ENCODE measurements around the gene PRAMEF17.
"Not testable (repeated sequence)": the region's sequence is repeated elsewhere in the genome, so short reads cannot be mapped to it uniquely, and the experiment has no call there.

The PRAMEF17 gene

DNA sequence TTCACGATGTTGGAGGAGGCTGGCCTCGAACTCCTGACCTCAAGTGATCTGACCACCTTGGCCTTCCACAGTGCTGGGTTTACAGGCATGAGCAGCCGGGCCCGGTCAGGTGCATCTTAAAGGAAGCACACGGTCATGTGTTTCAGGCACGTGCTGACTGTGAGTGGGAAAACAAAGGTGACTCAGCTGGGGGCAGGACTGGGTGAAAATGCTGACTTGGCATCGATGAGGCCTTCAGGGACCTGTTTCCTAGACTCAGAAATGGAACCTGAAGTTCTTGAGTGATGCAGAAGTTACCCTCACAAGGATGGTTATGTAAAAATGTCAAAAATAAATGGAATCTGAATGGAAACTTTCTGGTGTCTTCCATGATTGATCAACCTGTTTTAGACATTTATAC is 3.6 kb downstream of the PRAMEF17 start:
- not testable (repeated sequence) for H3K4me2 ChIP-seq (ENCODE audit: insufficient read depth, low read length); H3K36me3 ChIP-seq (ENCODE audit: insufficient read depth, low read length); H3K4me1 ChIP-seq (ENCODE audit: insufficient read depth, low read length); H2AFZ ChIP-seq (ENCODE audit: low read depth, low read length); DNase-seq; H3K79me2 ChIP-seq (ENCODE audit: insufficient read depth, low read length); H3K27me3 ChIP-seq (ENCODE audit: insufficient read depth, low read length, poor library complexity); H3K9me3 ChIP-seq (ENCODE audit: insufficient read depth, low read length, severe bottlenecking); H3K27ac ChIP-seq (ENCODE audit: low read length); H3K4me3 ChIP-seq (ENCODE audit: low read depth in 1 of 2, low read length in 2 of 2); H3K9ac ChIP-seq (ENCODE audit: low read depth, low read length); ATAC-seq (ENCODE audit: insufficient read depth, low read depth); H4K20me1 ChIP-seq (ENCODE audit: insufficient read depth, low read length)

DNA sequence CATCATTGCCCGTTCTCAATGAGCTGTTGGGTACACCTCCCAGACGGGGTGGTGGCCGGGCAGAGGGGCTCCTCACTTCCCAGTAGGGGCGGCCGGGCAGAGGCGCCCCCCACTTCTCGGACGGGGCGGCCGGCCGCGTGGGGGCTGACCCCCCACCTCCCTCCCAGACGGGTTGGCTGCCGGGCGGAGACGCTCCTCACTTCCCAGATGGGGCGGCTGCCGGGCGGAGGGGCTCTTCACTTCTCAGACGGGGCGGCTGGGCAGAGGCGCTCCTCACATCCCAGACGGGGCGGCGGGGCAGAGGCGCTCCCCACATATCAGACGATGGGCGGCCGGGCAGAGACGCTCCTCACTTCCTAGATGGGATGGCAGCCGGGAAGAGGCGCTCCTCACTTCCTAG is 5.3 kb downstream of the PRAMEF17 start:
- ATAC-seq (ENCODE audit: insufficient read depth, low read depth); DNase-seq; H2AFZ ChIP-seq (ENCODE audit: low read depth, low read length); H3K27me3 ChIP-seq (ENCODE audit: insufficient read depth, low read length, poor library complexity); H3K27ac ChIP-seq (ENCODE audit: low read length); H3K4me3 ChIP-seq (ENCODE audit: low read depth in 1 of 2, low read length in 2 of 2); H3K4me1 ChIP-seq (ENCODE audit: insufficient read depth, low read length); H3K4me2 ChIP-seq (ENCODE audit: insufficient read depth, low read length); H3K36me3 ChIP-seq (ENCODE audit: insufficient read depth, low read length); H4K20me1 ChIP-seq (ENCODE audit: insufficient read depth, low read length); H3K9me3 ChIP-seq (ENCODE audit: insufficient read depth, low read length, severe bottlenecking); H3K9ac ChIP-seq (ENCODE audit: low read depth, low read length); H3K79me2 ChIP-seq (ENCODE audit: insufficient read depth, low read length): not testable (repeated sequence)

DNA sequence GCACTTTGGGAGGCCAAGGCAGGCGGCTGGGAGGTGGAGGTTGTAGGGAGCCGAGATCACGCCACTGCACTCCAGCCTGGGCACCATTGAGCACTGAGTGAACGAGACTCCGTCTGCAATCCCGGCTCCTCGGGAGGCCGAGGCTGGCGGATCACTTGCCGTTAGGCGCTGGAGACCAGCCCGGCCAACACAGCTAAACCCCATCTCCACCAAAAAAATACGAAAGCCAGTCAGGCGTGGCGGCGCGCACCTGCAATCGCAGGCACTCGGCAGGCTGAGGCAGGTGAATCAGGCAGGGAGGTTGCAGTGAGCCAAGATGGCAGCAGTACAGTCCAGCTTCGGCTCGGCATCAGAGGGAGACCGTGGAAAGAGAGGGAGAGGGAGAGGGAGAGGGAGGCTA is 5.9 kb downstream of the PRAMEF17 start:
- H4K20me1 ChIP-seq (ENCODE audit: insufficient read depth, low read length); H3K36me3 ChIP-seq (ENCODE audit: insufficient read depth, low read length); H3K79me2 ChIP-seq (ENCODE audit: insufficient read depth, low read length); H2AFZ ChIP-seq (ENCODE audit: low read depth, low read length); H3K4me2 ChIP-seq (ENCODE audit: insufficient read depth, low read length); H3K9me3 ChIP-seq (ENCODE audit: insufficient read depth, low read length, severe bottlenecking); DNase-seq; H3K4me3 ChIP-seq (ENCODE audit: low read depth in 1 of 2, low read length in 2 of 2); H3K9ac ChIP-seq (ENCODE audit: low read depth, low read length); H3K27ac ChIP-seq (ENCODE audit: low read length); H3K4me1 ChIP-seq (ENCODE audit: insufficient read depth, low read length); H3K27me3 ChIP-seq (ENCODE audit: insufficient read depth, low read length, poor library complexity); ATAC-seq (ENCODE audit: insufficient read depth, low read depth): not testable (repeated sequence)

DNA sequence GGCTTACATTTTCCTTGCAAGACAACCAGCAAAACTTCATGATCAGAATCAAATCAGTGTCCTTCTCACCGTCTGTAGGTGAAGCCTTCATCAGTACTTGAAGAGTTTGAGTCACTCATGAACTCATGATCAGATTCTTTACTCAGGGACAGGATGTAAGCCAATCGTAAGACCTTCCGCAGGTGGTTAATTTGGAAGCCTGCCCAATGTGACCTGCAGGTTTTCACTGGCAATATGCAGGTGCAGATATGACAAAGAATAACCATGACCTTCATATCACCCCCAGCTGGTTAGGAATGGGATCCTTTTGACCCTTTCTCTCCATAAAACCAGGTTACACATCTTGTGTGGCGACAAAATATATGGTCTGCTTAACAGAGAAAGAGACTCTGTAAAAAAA is 18.4 kb downstream of the PRAMEF17 start:
- no peak overlapping the region for H2AFZ ChIP-seq (ENCODE audit: low read depth, low read length)
- no peak for DNase-seq
- no peaks in the 10 kb centered on the region for H3K79me2 ChIP-seq (ENCODE audit: insufficient read depth, low read length)
- H3K4me2 ChIP-seq (ENCODE audit: insufficient read depth, low read length), result no peak overlapping the region
- ATAC-seq (ENCODE audit: insufficient read depth, low read depth), result no peak
- H4K20me1 ChIP-seq (ENCODE audit: insufficient read depth, low read length), result no peaks in the 10 kb centered on the region
- no peak overlapping the region for H3K9ac ChIP-seq (ENCODE audit: low read depth, low read length)
- no peak for TF ChIP-seq EZH2 (IDR thresholded peaks at IDR 0.05; ENCODE audit: borderline replicate concordance, low read depth, low read length, severe bottlenecking)
- TF ChIP-seq, protein P1, sequence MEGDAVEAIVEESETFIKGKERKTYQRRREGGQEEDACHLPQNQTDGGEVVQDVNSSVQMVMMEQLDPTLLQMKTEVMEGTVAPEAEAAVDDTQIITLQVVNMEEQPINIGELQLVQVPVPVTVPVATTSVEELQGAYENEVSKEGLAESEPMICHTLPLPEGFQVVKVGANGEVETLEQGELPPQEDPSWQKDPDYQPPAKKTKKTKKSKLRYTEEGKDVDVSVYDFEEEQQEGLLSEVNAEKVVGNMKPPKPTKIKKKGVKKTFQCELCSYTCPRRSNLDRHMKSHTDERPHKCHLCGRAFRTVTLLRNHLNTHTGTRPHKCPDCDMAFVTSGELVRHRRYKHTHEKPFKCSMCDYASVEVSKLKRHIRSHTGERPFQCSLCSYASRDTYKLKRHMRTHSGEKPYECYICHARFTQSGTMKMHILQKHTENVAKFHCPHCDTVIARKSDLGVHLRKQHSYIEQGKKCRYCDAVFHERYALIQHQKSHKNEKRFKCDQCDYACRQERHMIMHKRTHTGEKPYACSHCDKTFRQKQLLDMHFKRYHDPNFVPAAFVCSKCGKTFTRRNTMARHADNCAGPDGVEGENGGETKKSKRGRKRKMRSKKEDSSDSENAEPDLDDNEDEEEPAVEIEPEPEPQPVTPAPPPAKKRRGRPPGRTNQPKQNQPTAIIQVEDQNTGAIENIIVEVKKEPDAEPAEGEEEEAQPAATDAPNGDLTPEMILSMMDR (IDR thresholded peaks at IDR 0.05; ENCODE audit: borderline replicate concordance, extremely low read depth, low read length, poor library complexity, severe bottlenecking), result no peak
- no peaks in the 10 kb centered on the region for H3K36me3 ChIP-seq (ENCODE audit: insufficient read depth, low read length)
- H3K27ac ChIP-seq (ENCODE audit: low read length), result no peak overlapping the region
- no peaks in the 10 kb centered on the region for H3K4me1 ChIP-seq (ENCODE audit: insufficient read depth, low read length)
- no peak overlapping the region for H3K4me3 ChIP-seq (ENCODE audit: low read depth in 1 of 2, low read length in 2 of 2)
- no peaks in the 10 kb centered on the region for H3K9me3 ChIP-seq (ENCODE audit: insufficient read depth, low read length, severe bottlenecking)
- no peaks in the 10 kb centered on the region for H3K27me3 ChIP-seq (ENCODE audit: insufficient read depth, low read length, poor library complexity)

DNA sequence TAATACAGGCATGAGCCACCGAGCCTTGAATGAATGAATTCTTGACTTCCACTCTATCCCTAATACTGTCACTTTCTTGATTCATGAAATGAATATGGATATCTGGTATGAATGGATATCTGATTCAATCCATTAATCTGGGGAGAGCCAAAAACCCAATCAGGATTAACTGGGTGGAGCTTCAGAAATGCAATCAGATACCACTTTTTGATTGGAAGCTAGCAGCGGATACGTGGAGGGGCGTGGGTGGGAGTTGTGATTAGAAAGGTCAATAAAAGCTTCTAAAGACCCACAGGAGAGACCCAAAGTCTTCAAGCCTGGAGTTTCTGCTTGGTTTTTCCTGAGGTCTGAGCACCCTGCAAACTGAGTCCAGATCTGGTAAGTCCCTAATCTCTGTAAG is 20.7 kb downstream of the PRAMEF17 start, which contains the start of gene PRAMEF20:
Gene PRAMEF20 (plus strand): TSS at position 301 of the 400 bp plus-strand sequence. CDS start 5,905 bp downstream, outside the sequence.
- not testable (repeated sequence) for H3K4me3 ChIP-seq (ENCODE audit: low read depth in 1 of 2, low read length in 2 of 2); H3K9ac ChIP-seq (ENCODE audit: low read depth, low read length); H3K79me2 ChIP-seq (ENCODE audit: insufficient read depth, low read length); ATAC-seq (ENCODE audit: insufficient read depth, low read depth); DNase-seq; H3K4me2 ChIP-seq (ENCODE audit: insufficient read depth, low read length); H3K36me3 ChIP-seq (ENCODE audit: insufficient read depth, low read length); H4K20me1 ChIP-seq (ENCODE audit: insufficient read depth, low read length); H2AFZ ChIP-seq (ENCODE audit: low read depth, low read length); H3K27ac ChIP-seq (ENCODE audit: low read length); H3K4me1 ChIP-seq (ENCODE audit: insufficient read depth, low read length); H3K9me3 ChIP-seq (ENCODE audit: insufficient read depth, low read length, severe bottlenecking); H3K27me3 ChIP-seq (ENCODE audit: insufficient read depth, low read length, poor library complexity)

Data from DND-41 (cell line).